SH-SY5Y (cell line): ENCODE results near the gene FAN1.

Experiments
- GATA2 ChIP-seq: IDR thresholded peaks from 2 replicates; pipeline ENCODE4 v1.6.1; 2011; ENCODE audit warnings: mild to moderate bottlenecking, low read depth, low read length
- GATA3 ChIP-seq: IDR thresholded peaks from 2 replicates; pipeline ENCODE4 v1.6.1; 2011; ENCODE audit warnings: low read depth, mild to moderate bottlenecking, low read length, moderate library complexity

GRCh38 chr15:30969724-30970123 lies 66.0 kb downstream of the FAN1 start:
- TF ChIP-seq GATA3 (no peak), GATA2 (no peak)
